ENCODE data around the gene CBX5. TPM values are rescaled to one million over a fixed set of nuclear protein-coding genes. Genes with fewer than 3 reads are reported as not detected.

CBX5 gene
- total and polyA plus RNA-seq, 9 of the 15 experiments (the other 6 are each of a cell fraction or from before 2014, with no cell fraction given) = 32.6 to 102 (median 59.2) TPM

GRCh38 chr12:54197431-54197909 lies 82.5 kb downstream of the CBX5 start:
- Histone ChIP-seq H3K9me3 (replicated peaks; ENCODE audit: control insufficient read depth, insufficient read depth, low read depth, low read length) (no peaks in the 10 kb centered on the region), H3K27me3 (ENCODE audit: control insufficient read depth in 2 of 2, insufficient read depth in 2 of 2, low read length in 2 of 2) (no peaks in the 10 kb centered on the region), H3K27ac (ENCODE audit: extremely low read depth, low read depth, low read length) (no peak overlapping the region), H3K4me1 (replicated peaks in 1 of 2; ENCODE audit: control insufficient read depth in 2 of 2, insufficient read depth in 2 of 2, low read length in 2 of 2) (peaks cover 39 to 46% of the 10 kb centered on the region in 2 experiments), H3K36me3 (ENCODE audit: control insufficient read depth, insufficient read depth, low read length) (no peaks in the 10 kb centered on the region), H3K79me2 (ENCODE audit: control insufficient read depth, insufficient read depth, low read length) (no peaks in the 10 kb centered on the region), H4K20me1 (replicated peaks; ENCODE audit: control insufficient read depth, insufficient read depth, low read length) (no peaks in the 10 kb centered on the region), H3K9me1 (ENCODE audit: control insufficient read depth, insufficient read depth, low read length) (no peaks in the 10 kb centered on the region), H3K4me3 (no peak overlapping the region), H2AFZ (ENCODE audit: low read depth, low read length) (peak overlapping the region; percentile 86; the same call in 1 of the 2 replicates), H3K4me2 (ENCODE audit: insufficient read depth, low read length) (no peak overlapping the region), H3K9ac (ENCODE audit: insufficient read depth in 1 of 2, low read depth in 2 of 2, low read length in 2 of 2) (peak overlapping the region in 1 of 2 experiments; percentile 1; a peak in 1 of 4 replicates)
- ATAC-seq (peak; percentile 14), DNase-seq (ENCODE audit: extremely low read depth in 1 of 4, low spot score in 3 of 4) (peak in 2 of 4 experiments; percentile 27 to 41), FAIRE-seq (no peak)
- no peak for TF ChIP-seq BDP1 (IDR thresholded peaks at IDR 0.05; ENCODE audit: insufficient read depth, insufficient read length)
- TF ChIP-seq FOSL1 (tag; conservative IDR thresholded peaks at IDR 0.05) = peak; percentile 20; the same call in 1 of the 2 replicates
- TF ChIP-seq, protein P1, sequence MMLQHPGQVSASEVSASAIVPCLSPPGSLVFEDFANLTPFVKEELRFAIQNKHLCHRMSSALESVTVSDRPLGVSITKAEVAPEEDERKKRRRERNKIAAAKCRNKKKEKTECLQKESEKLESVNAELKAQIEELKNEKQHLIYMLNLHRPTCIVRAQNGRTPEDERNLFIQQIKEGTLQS (IDR thresholded peaks at IDR 0.05) = peak; percentile 11
- TF ChIP-seq, protein P1 (CRISPR knock-in tag; conservative IDR thresholded peaks at IDR 0.05) = no peak
- TF ChIP-seq ZBTB1 (CRISPR knock-in tag; IDR thresholded peaks at IDR 0.05; ENCODE audit: borderline replicate concordance, low read depth) = no peak
- TF ChIP-seq BHLHE40 (IDR thresholded peaks at IDR 0.05; ENCODE audit: low read length) = 0 out of 2 replicates have a peak, but pooled peaks have one; percentile 28
- TF ChIP-seq JUND (IDR thresholded peaks at IDR 0.05; ENCODE audit: borderline replicate concordance, low read depth, low read length) = peak; percentile 62
- TF ChIP-seq JUND (tag; IDR thresholded peaks at IDR 0.05; ENCODE audit: borderline replicate concordance, low read depth, low read length) = no peak
- TF ChIP-seq SRF (CRISPR knock-in tag; IDR thresholded peaks at IDR 0.05) = no peak
- peak; percentile 35; the same call in 1 of the 2 replicates for TF ChIP-seq REST (IDR thresholded peaks at IDR 0.05; ENCODE audit: borderline replicate concordance)
- TF ChIP-seq REST (CRISPR knock-in tag; IDR thresholded peaks at IDR 0.05; ENCODE audit: low read depth) = no peak
- in situ Hi-C loops (cut with MboI) = loop anchor here (10.0 kb wide), 1 partner anchor 173 kb away; the partner anchor contains the start of gene HOXC6
- CTCF ChIA-PET (ENCODE audit: low intra/inter-chr PET ratio) = no interaction called here
- intact Hi-C loops (cut with micrococcal nuclease) = no loop called here
- 57% methylated on average over 8 of the region's 8 CpGs for WGBS (ENCODE audit: insufficient coverage, low coverage, missing lambda C conversion rate)
- BruUV-seq (replicated peaks) = no TSS peak
- POLR2A ChIA-PET = interaction anchor here (0.6 to 1.0 kb wide), 3 partner anchors 10 to 166 kb away, joined by 3 to 4 read pairs (median 4); no protein-coding TSS in a partner anchor
